Islet precursor cell (in vitro differentiated cells): ENCODE measurements around the gene RPP14.
"Not testable (repeated sequence)": the region's sequence is repeated elsewhere in the genome, so short reads cannot be mapped to it uniquely, and the experiment has no call there.

ENCODE experiments used
- DNase-seq: peaks from one replicate; pipeline ENCODE4 v3.0.0-alpha.2; 2018

RPP14 gene

DNA sequence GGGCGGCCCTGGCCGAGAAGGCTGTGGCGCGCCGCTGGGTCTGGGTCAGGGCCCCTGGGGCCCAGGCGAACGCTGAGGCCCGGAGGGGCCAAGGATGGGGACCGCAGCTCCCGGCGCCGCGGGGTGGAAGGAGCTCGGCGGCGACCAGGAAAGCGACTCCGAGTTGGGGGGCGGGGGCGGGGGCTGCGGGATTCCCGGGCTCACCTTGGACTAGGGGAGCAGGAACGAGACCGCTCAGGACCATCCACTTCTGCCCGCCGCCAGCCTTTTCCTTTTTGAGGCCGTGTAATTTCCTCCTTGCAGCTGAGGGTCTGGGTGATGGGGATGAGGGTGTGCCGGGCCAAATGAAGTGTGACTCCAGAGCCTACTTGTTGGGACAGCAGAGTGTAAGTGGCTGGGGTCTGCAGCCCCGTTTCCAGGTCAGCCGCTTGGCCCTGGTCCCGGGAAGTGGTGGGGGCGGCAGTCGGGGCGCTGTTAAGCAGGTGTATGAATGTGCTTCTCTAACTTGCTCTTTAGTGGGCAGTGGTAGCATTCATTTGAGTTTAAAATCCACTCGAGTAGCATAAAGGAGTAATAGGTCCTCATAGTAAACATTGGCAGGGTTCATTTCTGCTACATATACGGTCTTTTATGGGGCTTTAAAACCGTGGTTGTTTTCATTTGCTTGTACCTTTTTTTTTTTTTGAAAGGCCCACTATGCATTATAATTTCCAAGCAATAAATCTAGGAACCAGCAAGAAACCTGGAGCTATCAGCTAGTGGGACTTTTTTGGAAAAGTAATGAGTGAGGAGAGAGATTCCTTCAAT lies 27.4 kb downstream of the RPP14 start:
- DNase-seq = peak; percentile 65

DNA sequence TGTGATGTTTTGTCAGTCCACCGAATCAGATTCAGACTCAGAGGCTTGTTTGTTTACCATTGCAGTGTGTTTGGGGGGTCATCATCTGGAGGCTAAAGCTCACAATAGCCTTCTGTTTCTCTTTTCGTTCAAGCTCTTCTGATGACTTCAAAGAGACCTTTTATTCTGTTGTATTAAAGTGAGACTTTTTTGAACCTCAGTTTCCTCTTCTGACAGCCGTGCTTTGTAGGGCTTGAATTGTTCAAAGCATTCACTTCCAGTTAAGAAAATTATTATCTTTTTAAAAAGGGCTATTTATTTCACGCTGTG lies 27.9 kb downstream of the RPP14 start:
- DNase-seq = no peak

DNA sequence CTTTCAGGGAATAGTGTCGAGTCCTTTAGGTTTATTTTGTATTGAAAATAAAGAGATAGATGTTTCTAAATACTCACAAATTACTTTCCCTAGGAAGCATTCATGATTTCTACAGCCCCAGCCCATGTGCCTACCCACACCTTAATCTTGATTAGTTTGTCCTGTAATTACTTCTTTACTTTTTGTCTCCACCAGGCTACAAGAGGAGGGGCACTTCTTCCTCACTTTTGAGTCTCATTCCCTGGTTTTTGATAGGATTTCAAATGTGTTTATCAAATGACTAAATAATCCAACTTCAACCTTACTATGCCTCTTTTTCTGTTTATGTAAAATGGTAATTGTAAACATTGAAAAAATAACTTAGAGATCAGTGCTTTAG lies 28.4 kb downstream of the RPP14 start:
- DNase-seq = no peak

DNA sequence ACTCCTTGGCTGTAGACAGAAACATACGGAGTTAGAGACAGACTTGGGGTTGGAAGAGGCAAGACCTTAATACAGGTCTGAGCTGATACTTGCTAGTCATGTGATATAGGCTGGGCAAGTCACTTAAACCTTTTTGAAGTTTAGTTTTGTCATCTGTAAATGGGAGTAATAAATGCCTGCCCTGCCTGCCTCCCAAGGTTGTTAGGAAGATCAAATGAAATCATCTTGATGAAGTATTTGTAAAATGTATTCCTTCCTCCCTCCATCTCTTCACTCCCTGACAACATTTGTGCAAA lies 29.6 kb downstream of the RPP14 start:
- DNase-seq = no peak

DNA sequence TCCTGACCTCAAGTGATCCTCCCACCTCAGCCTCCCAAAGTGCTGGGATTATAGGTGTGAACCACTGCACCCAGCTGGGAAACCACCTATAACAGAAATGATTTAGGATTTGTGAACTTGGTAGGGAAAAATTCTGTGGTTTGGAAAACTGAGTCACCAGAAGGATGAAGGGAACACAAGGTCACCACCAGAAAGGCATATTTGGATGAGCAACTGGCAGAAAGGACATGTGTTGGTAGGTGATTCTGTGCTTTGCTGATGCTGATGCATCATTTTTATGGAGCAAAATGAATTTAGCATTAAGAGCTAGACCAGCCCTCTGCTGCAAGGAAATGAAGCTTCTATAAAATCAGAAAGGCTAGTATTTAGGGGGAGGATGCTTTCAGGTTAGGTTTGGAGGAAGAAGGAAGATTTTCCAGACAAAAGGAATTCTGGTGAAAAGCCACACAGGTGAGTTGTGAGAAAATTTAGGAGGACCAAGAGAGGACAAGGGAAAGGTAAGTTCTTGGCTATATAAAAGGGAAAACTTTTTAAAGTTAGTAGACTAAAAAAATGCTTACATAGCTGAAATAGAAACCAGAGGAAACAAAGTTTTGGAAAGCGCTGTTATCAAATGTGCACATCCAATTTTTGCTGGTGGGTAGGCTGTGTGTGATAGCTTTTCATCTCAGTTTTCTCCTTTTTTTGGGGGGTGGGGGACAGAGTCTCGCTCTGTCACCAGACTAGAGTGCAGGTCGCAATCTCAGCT lies 30.3 kb downstream of the RPP14 start:
- no peak for DNase-seq

DNA sequence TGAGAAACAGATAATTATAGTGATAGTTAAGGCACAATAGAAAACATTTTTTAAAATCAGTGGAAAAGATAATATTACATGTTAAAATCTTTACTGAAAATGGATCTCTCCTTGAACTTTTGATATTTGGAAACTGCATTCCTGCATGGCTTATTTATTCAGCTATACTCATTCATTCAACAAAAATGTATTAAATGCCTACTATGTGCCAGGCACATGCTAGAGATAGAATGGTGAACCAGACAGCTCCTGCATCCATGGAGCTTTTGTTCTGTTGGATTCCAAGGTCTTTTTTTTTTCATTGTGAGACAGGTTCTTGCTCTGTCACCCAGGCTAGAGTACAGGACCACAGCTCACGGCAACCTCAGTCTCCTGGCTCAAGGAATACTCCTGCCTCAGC lies 31.1 kb downstream of the RPP14 start:
- DNase-seq = no peak

DNA sequence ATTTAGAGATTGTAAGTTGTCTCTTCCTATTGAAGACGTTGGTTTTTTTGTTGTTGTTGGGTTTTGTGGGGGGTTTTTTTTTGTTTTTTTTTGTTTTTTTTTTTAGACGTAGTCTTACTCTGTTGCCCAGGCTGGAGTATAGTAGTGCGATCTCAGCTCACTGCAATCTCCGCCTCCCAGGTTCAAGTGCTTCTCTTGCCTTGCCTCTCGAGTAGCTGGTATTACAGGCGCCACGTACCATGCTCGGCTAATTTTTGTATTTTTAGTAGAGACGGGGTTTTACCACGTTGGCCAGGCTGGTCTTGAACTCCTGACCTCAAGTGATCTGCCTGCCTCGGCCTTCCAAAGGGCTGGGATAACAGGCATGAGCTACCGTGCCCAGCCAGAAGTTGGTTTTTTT lies 33.1 kb downstream of the RPP14 start:
- not testable (repeated sequence) for DNase-seq

DNA sequence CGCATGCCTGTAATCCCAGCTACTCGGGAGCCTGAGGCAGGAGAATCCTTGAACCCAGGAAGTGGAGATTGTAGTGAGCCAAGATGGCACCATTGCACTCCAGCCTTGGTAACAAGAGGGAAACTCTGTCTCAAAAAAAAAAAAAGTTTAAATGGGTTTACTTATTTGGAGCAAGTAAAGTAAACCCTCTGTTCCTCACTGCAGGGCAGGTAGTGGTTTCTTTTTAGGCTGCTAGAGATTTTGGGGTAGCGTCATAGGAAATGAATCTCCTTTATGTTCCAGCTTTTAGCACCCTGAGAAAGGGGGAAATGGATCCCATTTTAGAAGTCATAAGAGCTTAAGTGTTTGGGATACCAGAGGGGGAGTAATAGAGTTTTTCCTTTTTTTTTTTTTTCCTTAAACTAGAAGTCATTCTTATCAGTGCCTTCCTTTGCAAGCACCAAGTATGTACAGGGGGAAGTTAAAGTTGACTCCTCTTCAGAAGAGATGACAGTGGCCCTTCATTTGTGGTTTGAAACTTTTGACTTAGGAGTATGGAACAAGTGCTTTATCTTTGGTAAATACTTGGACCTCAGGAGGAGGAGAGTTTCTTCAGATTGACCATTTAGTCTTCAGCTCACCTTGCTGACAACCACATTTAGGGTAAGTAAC lies 34.7 kb downstream of the RPP14 start:
- DNase-seq = no peak

DNA sequence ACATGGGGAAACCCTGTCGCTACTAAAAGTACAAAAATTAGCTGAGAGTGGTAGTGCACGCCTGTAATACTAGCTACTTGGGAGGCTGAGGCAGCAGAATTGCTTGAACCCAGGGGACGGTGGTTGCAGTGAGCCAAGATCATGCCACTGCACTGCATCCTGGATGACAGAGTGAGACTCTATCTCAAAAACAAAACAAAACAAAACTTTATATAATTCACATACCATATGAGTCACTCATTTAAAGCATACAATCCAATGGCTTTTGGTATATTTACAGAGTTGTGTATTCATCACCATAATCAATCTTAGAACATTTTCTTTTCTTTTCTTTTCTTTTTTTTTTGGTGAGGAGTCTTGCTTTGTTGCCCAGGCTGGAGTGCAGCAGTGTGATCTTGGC lies 35.3 kb downstream of the RPP14 start:
- DNase-seq = no peak

DNA sequence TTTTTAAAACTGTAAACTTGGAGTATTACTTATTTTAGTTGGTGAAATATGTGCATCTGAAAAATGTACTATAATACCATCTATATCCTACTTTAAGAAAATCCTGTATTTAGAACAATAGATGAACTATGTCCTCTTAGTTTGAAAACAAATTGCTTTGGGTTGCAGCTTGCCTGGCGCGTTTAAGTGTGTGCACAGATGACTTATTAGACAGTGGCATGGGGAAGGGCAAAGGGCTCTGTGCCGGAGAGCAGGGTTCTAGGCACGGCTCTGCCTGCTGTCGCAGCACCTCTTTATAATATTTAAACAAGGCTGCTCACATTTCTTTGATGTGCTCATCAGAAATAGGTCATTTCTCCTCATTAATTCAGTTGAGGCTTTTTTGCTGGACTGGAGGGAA lies 36.6 kb downstream of the RPP14 start:
- no peak for DNase-seq

DNA sequence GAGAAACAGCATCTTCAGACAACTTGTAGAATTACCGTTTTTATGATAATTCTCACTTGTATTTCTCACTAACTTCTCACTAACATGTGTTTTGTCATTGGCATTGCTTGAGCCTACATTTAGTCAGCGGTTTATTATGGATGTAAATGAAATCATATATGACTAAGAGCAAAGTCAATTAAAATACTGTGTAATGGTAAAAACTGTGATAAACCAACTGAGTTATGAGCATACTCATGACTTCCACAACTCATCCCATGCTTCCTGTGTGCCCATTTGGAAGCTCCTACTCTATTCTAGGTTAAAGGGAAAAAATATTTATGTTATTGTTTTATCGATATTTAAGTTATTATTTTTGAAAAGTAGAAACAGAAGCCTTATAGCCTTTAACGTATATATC lies 39.4 kb downstream of the RPP14 start:
- DNase-seq = no peak

DNA sequence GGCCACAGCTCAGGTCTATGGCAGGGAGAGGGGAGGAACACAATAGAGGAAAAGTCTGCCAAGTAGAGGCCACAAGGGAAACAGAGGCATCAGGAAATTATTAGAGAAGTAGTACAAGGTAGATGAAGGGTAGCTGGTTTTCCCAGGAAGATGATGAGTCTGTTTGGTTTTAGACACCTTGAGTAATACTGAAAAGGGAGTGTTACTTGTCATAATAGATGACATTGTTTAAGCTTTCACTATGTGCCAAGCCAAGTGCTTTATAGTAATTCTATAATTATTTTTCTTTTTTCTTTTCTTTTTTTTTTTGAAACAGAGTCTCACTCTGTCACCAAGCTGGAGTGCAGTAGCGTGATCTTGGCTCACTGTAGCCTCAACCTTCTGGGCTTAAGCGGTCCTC lies 40.3 kb downstream of the RPP14 start:
- no peak for DNase-seq

DNA sequence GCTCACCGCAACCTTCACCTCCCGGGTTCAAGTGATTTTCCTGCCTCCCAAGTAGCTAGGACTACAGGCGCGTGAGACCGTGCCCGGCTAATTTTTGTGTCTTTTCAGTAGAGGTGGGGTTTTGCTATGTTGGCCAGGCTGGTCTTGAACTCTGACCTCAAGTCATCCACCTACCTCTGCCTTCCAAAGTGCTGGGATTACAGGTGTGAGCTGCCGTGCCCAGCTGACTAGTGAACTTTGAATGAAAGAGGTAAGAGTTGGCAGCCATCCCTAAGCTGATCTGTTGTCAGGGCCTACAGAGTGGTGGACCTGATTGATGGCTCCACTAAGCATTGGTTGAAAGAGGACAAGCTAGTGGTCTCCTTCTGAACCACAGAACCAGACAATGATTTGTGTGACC lies 41.9 kb downstream of the RPP14 start:
- no peak for DNase-seq

DNA sequence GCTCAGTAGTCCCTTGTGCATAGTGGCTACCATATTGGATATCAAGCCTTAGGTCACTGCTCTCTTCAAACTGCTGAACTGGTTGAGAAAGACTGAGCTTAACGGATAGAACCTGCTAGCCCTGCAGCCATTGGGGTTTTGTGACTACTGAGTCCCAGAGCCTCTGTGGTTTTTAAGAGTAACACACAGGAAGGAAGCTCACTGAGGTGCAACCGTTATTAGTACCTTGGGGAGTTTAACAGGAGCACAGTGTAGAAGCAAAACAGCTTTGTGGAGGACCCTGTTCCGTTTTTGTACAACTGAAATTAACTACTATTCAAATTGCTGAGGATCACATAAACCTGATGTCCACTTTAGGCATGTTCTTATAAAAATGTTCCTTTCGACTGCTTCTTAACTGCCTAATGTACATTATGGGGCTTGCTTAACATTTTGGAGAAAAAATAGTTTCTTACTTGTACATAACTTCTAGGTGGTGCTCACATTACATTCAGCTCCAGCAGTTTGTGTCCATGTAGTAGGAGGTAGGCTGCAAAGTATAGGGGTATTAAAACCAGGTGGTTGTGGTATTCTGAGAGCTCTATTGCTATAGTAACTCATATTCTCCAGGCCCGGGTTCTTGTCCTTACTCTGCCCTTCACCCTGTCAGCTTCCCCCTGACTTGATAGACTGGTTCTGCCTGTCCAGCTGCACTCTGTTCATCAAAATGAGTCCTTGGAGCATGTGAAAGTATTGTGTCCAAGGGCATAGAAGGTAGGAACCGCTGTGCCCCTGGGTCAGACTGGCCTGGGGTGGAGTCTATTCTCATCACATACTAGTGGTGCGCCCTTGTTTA lies 44.0 kb downstream of the RPP14 start:
- peak; percentile 60 for DNase-seq

DNA sequence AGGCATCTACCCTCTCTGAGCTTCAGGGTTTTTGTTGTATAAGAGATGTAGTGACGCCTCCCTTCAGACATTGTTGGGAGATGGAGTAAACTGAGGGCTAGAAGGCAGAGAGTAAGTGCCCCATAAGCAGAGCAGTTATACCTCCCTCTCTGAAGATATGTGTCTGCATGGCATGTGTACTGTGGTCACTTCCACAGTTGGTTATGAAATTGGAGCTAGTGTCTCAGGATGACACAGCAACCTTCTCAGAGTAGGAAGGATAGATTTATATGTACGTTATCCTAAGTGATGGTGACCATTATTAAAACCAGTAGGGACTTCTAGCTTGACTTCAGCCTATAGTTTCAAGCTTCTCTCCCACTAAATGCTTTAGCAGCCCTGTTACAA lies 44.6 kb downstream of the RPP14 start:
- no peak for DNase-seq

DNA sequence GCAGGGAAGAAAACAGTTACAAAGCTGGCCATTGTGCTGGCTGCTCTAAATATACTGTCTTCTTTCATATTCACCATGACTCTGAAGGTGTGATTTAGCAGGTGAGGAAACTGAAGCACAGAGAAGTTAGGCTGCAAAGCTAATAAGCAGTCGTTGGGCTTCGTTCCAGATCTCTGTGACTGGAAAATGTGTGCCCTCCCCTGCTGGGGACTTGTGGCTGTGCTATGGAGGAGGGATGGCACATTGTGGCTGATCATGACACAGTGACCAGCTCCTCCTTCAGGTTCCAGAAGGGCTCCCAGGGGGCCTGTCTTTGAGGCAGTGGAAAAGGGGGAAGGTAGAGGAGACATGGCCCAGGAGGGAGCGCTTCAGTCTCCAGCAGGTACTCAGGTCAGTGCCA lies 45.9 kb downstream of the RPP14 start:
- DNase-seq = no peak

DNA sequence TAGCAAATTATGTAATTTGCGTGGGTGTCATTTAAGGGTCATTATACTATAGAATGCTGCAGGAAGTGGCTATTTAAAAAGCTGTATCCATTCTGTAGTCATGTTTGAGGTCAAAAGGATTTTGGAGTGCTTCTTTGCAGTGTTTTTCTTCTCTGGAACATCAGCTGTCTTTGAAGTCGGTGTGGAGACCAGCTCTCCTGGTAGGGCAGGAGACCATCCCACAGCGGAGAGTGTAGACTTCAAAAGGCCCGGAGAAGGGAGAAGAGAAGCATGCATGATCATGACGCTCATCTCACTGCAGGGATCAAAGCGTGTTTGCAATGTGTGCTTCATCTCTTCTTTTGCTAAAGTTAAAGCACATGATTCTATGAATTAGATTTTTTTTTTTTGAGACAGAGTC lies 46.6 kb downstream of the RPP14 start:
- no peak for DNase-seq

DNA sequence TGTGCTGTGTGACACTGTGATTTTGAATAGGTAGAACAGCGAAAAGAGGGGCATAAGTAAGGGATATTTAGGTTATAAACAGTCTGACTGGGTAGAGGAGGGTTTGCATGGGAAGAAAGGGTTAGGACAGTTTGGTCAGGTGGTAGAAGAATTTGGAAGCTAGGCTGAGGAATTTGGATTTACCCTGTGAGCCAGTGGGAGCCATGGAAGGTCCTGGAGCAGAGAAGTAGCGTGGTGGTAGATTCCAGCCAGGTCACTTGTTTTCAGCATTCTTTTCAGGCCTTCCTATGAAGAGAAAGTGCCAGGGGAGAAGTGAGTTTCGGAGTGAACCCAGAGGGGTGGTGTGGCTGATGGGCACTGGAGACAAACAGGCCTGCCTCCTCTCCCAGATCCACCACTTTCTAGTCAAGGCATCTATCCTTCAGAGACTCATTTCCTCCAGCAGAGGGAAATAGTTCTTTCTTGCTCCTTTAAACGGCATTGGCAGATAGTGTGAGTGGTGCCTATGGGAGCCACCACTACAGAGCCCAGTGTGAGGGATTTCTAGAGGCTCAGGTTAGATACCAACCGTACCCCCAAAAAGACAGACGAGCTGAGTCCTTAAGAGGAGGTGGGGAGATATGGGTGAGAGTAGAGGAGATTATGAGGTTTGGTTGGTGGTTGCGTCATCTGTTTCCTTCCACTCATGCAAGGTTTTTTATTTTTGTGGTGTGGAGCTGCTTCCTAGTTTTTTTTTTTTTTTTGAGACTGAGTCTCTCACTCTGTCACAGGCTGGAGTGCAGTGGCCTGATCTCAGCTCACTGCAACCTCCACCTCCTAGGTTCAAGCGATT lies 47.9 kb downstream of the RPP14 start:
- DNase-seq = no peak

DNA sequence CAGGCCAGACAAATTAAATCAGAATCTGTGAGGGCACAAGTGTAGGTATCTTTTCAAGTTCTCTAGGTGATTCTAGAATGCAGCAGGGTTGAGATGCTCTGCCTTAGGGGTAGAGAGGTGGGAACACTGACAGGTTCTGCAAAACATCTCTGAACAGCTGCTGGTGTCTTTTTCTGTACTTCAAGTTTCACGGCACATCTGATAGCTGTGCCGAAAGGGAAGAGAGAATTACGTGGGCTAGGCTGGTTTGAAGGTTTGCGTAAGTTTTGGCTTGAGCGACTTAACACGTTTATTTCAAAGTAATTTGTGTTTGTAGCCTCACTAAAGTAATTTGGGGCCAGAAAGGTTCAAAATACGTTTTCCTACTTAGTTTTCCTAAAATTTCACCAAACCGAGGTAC lies 49.1 kb downstream of the RPP14 start:
- DNase-seq = no peak

DNA sequence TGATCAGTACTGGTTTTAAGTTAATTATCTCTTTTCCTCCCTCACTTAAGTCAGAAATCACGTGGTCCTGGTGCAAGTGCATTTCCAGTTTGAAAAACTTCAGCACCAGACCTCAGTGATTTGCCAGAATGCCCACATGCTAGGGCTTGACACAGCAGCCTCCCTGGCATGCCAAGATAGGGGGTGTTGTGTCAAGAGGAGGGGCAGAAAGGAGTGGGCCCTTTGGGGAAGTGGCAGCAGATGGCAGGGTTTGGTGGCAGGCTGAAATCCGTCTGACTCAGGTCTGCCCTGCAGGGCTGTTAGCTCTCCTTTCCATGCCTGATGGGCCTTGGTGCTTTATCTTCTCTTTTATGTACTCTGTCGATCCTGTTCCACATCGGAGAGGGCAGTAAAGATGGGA lies 50.0 kb downstream of the RPP14 start:
- DNase-seq = no peak

DNA sequence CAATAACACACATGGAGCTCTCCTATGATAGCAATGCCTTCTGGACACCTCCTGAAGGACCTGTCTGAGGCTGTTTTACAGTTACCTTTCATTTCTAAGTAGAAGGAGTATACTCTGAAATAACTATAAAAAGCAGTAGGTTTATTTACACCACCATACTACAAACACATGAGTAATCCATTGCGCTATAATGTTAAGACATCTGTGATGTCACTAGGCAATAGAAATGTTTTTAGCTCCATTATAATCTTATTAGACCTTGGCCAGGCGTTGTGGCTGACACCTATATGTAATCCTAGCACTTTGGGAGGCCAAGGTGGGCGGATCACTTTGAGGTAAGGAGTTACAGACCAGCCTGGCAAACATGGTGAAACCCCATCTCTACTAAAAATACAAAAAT lies 51.4 kb downstream of the RPP14 start:
- DNase-seq = no peak

DNA sequence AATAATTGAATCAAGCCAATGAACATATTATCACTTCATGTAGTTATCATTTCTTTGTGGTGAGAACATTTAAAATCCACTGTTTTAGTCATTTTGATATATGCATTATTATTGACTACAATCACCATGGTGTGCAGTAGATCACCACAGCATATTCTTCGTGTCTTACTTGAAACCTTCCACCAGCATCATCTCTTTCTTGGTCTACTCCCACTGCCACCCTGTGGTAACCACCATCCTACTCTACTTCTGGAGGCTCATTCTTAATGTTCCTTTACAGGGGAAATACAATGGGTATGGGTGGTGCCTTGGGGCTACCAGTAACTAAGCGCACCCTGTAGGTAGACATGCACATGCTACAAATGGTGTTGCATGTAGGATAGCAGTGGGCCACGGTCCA lies 52.0 kb downstream of the RPP14 start:
- DNase-seq = no peak

DNA sequence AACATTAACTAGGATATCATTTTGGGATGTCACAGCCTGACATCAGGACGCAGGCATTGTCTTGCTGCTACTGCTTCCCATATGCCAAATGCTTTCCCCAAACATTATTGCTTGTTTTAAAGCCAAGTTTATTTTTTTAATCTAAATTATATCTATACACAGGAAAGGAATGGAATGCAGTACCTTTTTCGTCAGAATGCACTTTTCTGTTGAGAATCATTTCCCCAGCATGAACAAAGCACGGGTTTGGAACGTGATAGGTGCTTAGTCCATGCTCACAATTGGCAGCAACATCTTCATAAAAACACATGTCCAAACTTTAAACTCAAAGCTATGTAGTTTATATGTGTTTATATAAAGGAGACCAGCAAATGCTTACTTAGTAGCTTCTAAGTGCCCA lies 52.8 kb downstream of the RPP14 start:
- DNase-seq = no peak
